Esophagus squamous epithelium (tissue), 4 donors: ENCODE measurements around the gene HDAC6.

Experiments used
- POLR2A ChIP-seq, 4 donors: fragments of 450-650 bp; IDR thresholded peaks; one replicate each; pipeline ENCODE4 v1.6.1; 2017; ENCODE audit warnings: antibody characterized with exemption in 4 of 4, mild to moderate bottlenecking in 4 of 4, moderate library complexity in 3 of 4
- TF ChIP-seq, protein P1 (sequence below), 6 experiments: fragments of 450-650 bp in 4 of 6; fragments of 200-600 bp in 2 of 6; sonication (generic) in 2 of 6; IDR thresholded peaks; one replicate each; pipeline ENCODE4 v1.5.1; 2016 to 2019; ENCODE audit warnings: antibody characterized with exemption in 6 of 6, mild to moderate bottlenecking in 4 of 6, moderate library complexity in 4 of 6

DNA sequence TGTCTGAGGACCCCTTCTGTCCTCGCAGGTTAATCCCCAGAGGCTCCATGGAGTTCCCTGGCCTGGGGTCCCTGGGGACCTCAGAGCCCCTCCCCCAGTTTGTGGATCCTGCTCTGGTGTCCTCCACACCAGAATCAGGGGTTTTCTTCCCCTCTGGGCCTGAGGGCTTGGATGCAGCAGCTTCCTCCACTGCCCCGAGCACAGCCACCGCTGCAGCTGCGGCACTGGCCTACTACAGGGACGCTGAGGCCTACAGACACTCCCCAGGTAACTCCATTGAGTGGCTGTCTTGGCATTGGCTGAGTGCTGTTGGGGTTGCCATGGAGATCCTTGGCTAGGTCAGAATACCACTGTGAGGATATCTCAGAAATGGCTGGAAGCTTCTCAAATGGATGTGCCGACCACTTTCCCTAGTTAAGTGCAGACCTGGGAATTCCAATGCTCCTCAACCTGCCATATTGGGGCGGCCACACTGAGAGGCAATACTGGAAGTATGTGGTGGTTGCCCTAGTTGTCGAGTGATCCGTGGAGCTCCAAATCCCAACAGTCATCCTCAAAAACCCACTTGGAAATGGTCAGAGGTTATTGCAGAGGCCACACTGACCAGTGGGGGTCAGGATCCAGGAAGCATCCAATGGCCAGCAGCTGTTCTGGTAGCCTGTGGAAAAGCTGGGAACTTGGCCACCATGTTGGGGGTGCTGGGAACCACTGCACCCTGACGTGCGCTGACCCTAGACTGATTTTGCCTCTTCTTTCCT, 10.6 kb upstream of the HDAC6 start:
- TF ChIP-seq, protein P1, sequence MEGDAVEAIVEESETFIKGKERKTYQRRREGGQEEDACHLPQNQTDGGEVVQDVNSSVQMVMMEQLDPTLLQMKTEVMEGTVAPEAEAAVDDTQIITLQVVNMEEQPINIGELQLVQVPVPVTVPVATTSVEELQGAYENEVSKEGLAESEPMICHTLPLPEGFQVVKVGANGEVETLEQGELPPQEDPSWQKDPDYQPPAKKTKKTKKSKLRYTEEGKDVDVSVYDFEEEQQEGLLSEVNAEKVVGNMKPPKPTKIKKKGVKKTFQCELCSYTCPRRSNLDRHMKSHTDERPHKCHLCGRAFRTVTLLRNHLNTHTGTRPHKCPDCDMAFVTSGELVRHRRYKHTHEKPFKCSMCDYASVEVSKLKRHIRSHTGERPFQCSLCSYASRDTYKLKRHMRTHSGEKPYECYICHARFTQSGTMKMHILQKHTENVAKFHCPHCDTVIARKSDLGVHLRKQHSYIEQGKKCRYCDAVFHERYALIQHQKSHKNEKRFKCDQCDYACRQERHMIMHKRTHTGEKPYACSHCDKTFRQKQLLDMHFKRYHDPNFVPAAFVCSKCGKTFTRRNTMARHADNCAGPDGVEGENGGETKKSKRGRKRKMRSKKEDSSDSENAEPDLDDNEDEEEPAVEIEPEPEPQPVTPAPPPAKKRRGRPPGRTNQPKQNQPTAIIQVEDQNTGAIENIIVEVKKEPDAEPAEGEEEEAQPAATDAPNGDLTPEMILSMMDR (IDR thresholded peaks at IDR 0.05) = no peak
- no peak for TF ChIP-seq POLR2A (IDR thresholded peaks at IDR 0.05)
